Activated CD4-positive, alpha-beta T cell treated with anti-CD3 and anti-CD28 coated beads for 1 hour (primary cell): Measurements from ENCODE around the gene RPL27A.

ENCODE experiments used
- DNase-seq: peaks from one replicate; pipeline ENCODE4 v3.0.0-alpha.2; 2020

Gene RPL27A

DNA sequence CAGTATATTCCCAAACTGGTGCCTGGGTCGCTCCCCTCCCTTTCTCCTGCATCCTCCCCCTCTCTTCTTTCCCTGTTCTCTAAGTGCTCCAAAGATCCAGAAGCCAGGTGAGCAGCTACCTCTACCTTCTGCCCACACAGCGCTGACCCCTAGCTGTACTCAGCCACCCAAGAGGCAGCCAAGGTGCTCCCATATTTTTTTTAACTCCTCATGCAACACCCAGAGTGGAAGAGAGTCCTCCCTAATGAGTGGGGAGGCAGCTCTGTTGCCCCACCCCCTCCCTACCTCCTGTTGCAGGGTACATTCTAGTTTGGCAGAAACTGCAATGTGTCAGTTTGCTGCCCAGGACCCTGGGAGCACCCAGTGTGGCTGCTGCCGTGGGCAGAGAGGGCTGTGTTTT is 40.2 kb downstream of the RPL27A start:
- DNase-seq = no peak

DNA sequence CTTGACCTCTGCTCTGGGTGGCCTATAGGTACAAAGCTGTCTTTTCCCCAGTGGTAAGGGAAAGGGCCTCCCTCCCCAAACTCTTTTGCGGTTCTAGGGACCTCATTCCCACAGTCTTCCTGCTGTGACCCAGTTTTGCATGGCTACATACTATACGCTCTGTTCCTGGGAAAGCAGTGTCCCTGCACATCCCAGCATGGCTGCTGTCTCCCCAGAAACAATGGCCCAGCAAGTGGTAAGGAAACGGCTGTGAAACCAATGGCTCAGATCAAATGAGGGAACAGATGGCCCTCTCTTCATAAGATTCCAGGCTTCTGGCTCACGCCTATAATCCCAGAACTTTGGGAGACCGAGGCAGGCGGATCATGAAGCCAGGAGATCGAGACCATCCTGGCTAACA is 41.1 kb downstream of the RPL27A start:
- no peak for DNase-seq

DNA sequence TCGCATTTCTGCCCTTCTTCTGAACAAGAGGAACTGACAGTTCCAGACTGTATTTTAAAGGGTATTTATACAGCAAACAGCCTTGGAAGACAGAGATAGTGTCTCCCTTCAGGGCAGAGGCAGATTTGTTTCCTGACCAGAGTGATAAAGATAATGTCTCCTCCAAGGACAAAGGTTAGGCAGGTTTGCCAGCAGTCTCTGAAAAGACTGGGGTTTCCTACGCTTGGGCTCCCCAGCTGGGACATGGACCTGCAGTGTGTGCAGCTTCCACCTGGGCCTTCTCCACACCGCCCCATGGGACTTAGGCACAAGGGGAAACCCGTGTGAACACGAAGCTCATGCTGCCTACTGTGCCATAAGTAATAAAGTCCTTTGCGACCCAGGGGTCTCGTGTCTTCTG is 42.1 kb downstream of the RPL27A start:
- no peak for DNase-seq

DNA sequence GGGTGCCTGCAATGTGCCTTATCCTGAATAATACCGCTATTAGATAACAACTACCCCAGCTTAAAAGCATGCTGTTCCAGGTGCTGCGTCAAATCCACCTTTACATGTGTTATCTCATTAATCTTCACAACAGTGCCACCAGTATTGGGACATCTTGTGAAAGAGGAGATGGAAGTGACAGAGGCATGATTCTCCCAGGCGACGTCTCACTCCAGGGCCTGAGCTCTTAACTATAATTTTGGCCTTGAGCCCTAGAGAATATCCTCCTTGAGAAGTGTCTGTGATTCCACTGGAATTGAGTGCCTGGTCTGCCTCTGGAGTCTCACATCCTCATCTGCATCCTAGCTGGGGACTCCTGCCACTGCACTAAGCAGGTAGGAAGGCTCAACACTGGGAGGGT is 43.8 kb downstream of the RPL27A start:
- DNase-seq = no peak

DNA sequence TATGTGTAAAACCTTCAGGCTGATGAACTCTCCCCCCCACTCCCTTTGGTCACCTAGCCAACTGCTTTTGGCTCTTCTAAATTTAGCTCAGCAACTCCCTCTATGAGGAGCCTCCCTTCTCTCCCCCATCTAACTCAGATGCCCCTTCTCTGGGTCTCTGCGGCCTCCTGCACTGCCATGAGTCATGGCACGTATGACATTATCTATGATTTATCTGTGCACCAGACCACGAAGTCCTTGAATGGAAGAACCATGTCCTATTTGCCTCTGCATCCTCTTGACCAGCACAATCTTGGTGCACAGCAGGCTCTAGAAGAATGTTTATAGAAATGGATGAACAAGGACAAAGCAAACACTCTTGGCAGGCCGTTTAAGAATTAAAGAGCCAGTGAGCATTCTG is 46.0 kb downstream of the RPL27A start:
- DNase-seq = no peak

DNA sequence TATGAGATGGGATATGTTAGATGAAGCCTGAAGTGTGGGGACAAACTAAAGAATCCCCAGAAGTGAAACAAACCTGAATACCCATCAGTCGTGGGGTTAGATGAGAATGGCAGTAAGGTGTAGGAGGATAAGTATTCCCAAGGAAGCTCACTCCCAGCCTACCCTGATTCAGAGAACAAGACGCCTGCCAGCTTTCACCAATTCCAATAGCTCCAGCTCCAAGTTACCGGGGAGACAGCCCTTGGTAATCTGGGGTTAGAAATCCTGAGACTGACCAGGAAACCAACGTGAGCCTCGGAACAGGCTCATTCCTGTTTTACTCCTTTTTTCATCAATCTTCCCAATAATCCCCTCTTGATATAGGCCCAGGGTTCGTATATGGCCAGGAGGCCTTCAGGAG is 46.5 kb downstream of the RPL27A start:
- DNase-seq = no peak

DNA sequence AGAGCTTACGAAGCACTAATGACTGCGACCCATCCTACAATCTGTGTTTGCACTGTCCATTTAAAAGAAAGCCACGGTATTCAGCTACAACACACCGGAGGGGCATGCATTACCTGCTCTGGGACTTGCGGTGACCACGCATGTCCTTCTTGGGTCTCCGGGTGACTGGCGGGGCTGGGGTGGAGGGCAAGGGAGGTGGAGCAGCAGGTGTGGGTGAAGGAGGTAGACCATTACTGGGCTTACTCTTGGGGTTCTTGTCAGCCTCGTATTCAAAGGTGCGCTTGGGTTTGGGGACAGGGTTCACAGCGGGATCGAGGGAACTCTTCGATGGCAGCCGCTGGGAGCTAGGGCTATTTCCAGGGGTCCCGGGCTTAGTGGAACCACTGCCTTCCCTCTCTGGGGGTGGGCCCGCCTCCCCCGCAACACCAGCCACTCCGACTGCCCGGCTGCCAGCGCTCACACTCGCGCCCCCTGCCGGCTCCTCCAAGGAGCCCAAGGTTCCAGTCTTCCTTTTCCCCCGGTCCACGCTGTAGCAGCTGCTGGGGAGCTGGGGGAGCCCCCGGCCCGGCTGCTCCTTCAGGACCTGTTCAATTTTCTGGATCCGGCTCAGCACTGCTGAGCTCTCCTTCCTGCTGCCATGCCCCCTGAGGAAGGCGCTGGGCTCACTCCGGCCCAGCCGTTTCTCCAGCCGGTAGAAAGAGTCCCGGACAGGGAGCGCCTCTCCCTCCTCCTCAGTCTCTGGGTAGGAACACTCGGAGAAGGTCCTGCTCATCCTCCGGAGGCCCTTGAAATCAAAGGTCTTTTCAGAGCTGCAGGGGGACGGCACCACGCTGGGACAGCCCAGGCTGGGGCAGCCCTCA is 47.5 kb downstream of the RPL27A start:
- no peak for DNase-seq

DNA sequence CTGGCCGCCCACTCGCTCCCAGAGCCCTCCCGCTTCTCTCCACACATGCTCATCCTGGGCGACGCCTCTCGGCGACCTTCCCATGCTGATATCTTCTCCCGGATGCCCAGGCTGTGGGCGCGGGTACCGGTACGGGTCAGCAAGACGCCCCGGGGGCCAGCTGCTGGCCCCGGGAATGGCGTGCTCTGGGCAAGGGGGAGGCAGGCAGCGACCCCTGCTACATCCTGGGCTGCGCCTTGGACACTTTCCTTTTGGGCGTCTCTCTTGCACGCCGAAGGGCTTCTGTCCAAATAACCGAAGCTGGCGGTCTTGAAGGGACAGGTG is 48.1 kb downstream of the RPL27A start:
- DNase-seq = no peak

DNA sequence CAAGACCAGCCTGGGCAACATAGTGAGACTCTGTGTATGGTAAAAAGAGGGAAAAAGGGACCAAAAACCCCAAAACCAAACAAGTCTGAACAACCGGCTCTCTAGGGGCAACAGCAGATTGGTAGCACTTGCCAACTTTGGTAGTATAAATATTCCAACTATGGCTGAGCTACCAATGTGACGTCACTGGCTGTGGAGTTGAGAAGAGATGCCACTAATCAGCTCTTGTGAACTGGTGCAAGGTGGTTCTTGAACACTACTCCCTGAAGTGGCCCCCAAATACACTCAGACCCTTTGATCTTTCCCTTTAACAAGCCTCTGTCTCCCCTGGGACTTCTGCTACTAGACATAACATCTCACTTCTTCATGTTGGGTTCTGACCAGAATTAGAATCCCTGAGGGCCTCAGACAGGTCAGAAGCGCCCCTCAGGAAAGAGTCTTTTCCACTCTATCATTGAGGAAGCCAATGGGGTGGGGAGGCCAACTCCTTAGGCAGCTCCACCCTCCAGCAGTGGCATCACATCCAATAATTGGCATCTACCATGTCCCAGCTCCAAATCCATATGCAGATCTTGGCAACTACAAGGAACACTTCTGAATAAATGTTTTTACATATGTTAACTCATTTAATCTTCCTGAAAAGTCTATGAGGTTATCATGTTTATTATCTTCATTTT is 49.2 kb downstream of the RPL27A start:
- no peak for DNase-seq

DNA sequence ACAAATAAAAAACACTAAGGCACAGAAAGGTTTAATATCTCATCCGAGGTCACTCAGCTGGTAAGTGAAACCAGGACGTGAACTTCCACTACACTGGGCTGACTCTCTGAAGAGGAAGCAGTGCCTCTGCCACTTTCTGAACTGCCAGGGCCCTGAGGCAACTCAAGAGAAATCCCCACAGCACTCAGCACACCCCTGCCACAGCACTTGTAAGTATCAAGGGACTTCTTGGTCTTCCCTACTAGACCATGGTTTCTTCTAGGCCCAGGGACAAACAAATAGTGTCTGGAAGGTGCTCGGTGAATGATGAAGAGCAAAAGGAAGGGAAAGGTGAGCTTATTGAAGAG is 49.7 kb downstream of the RPL27A start:
- DNase-seq = no peak

DNA sequence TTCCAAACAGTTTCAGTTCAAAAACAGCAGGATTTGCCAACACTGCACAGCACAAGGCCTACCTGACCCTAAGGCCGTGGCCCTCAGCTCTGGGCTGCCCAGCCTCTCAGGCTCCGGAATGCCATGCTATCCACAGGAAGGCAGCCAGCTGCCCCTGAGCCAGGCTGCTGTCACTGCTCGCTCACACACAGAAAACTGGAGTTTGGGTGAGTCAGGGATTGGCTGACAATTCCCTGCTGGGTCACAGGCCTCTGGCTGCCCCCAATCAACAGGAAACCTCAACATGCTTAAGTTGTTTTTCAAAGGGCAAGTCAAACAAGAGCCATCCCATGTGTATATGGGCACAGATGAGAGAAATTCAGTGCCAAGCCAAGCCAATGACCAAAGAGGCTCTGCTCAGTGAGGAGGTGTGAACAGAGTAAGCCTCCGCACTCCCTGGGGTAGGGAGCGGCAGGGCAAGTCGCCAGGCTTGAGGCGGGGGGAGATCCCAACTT is 50.2 kb downstream of the RPL27A start:
- DNase-seq = no peak

DNA sequence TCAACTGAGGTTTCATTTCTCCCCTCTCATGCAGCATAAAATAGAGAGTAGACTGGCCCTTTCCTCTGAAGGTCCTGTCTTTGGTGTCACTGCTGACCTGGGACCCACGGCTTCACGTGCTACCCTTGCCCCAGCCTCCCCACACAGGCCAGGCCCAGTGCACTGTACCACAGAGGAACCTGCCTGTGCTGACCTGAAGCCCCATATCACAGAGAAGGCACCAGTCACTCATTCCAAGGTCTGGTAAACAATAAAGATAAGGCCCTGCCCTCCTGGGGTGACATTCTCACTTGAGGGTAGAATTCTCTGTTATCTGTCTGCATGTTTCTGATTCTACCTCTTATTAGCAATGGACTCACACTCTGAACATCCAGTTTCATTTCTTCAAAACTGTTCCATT is 51.3 kb downstream of the RPL27A start:
- DNase-seq = no peak

DNA sequence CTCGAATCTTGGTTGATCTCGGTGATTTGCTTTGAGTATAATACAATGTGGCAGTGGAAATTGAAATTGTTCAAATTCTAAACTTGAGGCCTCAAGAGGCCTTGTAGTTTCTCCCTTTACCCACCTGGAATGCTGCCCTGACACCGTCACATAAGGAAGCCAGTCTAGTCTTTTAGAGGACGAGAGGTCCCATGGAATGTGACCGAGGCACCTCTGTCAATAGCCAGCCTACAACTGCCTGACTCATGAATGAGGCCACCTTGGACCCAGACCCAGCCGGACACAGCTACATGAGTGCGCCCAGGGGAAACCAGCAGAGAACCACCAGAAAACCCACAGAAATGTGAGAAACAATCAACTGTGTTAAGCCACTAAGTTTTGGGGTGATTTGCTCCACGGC is 52.5 kb downstream of the RPL27A start:
- no peak for DNase-seq

DNA sequence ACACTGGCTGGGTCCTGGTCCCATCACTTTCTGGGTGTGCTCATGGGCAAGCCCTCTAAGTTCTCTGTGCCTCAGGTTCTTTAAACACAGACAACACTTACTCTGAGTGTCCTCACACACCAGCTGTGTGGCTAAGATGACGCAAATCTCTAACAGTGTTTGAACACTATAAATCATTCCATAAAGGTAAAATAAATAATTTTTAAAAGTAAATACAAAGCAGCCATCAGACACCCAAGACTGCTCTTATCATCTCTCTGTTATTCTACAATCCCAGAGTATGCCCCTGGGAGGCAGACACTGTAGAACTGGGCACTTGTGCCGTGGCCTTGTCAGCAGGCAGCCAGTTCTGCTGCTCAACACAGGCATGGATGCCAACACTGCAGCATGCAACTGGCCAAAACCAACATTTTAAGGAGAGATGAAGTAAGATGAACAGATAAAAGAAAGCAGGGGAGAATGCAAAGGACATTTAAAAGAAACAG is 56.8 kb downstream of the RPL27A start:
- no peak for DNase-seq
